OCI-LY3 (cell line): ENCODE measurements around the gene UBN1.

ENCODE experiments used
- EZH2phosphoT487 ChIP-seq: fragments of 200-600 bp; shearing (Covaris generic); IDR thresholded peaks from 2 replicates; pipeline ENCODE4 v1.6.1; 2018; ENCODE audit warnings: antibody characterized with exemption, mixed run types, low read depth
- TF ChIP-seq, protein P1 (sequence below): fragments of 200-600, 300-600 bp; sonication (generic); IDR thresholded peaks from 2 replicates; pipeline ENCODE4 v1.5.1; 2014; ENCODE audit warnings: antibody characterized with exemption, low read length, low read depth

DNA sequence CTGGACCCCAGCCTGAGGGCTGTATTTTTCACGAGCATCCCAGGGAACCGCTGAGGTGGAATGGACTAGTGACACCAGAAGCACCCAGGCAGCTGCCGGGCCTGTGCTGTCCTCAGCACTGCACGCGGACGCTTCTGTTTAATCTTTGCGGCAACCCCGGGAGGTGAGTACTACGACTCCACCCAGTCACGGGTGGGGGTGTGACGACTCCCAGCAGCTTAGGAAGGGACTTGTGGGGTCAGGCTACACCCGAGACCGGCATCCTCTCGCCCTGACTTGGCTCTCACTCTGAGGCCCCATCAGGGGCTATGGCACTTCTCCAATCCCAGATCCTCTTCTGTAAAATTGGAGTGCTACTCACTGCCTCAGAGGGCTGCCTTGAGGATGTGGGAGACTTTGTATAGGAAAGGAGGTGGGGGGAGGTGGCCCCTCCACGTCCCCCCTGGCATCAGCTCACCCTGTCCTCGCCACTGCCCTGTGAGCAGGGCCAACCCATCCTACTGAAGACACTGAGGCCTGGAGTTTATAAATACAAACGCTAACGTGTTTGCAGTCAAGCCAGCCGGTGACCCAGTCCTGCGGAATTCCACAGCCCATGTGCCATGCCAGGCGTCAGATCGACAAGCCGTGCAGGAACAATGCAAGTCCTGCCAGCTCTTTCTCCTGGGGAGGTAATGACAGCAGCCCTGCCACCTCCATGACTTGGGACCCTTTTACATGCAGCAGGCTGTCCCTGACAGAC is 45.3 kb downstream of the UBN1 start:
- TF ChIP-seq, protein P1, sequence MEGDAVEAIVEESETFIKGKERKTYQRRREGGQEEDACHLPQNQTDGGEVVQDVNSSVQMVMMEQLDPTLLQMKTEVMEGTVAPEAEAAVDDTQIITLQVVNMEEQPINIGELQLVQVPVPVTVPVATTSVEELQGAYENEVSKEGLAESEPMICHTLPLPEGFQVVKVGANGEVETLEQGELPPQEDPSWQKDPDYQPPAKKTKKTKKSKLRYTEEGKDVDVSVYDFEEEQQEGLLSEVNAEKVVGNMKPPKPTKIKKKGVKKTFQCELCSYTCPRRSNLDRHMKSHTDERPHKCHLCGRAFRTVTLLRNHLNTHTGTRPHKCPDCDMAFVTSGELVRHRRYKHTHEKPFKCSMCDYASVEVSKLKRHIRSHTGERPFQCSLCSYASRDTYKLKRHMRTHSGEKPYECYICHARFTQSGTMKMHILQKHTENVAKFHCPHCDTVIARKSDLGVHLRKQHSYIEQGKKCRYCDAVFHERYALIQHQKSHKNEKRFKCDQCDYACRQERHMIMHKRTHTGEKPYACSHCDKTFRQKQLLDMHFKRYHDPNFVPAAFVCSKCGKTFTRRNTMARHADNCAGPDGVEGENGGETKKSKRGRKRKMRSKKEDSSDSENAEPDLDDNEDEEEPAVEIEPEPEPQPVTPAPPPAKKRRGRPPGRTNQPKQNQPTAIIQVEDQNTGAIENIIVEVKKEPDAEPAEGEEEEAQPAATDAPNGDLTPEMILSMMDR = no peak
- no peak for TF ChIP-seq EZH2phosphoT487
